GM21786 (cell line): ENCODE measurements around the gene CPA4.
"Not testable (repeated sequence)": the region's sequence is repeated elsewhere in the genome, so short reads cannot be mapped to it uniquely, and the experiment has no call there.

ENCODE experiments used
- ATAC-seq: cut with Tn5 transposase; IDR thresholded peaks from one replicate; pipeline ENCODE4 v1.9.1; 2021; ENCODE audit not compliant: unreplicated experiment

The CPA4 gene, protein sequence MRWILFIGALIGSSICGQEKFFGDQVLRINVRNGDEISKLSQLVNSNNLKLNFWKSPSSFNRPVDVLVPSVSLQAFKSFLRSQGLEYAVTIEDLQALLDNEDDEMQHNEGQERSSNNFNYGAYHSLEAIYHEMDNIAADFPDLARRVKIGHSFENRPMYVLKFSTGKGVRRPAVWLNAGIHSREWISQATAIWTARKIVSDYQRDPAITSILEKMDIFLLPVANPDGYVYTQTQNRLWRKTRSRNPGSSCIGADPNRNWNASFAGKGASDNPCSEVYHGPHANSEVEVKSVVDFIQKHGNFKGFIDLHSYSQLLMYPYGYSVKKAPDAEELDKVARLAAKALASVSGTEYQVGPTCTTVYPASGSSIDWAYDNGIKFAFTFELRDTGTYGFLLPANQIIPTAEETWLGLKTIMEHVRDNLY

DNA sequence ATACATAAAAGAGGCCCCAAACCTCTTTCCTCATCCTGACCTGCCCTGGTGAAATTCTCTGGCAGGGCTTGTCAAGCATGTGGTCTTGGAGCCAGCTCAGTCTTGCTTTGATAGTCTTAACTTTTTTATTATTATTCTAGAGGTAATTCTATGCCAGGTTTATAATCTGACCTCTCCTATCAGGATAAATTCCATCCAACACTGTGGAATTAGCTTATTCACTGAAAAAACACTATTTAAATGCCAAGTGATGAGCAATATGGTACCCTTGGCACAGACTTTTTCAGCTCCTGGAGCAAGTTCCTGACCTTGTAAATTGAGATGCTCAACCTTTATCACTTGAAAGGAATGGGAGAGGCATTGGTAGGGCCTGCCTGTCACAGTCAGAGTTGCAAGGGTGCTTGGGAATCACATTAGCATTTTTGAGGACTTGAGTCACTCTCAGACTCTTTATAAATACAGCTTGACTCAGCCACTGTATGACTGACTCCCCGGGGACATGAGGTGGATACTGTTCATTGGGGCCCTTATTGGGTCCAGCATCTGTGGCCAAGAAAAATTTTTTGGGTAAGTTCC, at the start of gene CPA4:
Gene CPA4 (plus strand): TSS at position 480 of the 576 bp plus-strand sequence. CDS start 20 bp downstream, at position 500.
- no peak for ATAC-seq

DNA sequence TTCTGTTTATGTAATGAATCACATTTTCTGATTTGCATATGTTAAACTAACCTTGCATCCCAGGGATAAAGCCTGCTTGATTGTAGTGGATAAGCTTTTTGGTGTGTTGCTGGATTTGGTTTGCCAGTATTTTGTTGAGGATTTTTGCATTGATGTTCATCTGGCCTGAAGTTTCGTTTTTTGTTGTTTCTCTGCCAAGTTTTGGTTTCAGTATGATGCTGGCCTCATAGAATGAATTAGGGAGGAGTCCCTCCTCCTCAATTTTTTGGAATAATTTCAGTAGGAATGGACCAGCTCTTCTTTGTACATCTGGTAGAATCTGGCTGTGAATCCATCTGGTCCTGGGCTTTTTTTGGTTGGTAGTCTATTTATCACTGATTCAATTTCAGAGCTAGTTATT, 49.5 kb upstream of the CPA4 start:
- ATAC-seq = not testable (repeated sequence)

DNA sequence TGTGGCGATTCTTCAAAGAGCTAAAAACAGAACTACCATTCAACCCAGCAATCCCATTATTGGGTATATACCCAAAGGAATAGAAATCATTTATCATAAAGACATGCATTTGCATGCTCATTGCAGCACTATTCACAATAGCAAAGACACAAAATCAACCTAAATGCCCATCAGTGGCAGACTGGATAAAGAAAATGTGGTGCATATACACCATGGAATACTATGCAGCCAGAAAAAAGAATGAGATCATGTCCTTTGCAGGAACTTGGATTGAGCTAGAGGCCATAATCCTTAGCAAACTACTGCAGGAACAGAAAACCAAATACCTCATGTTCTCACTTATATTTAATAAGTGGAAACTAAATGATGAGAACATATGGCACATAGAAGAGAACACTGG, 46.5 kb upstream of the CPA4 start:
- ATAC-seq = not testable (repeated sequence)

- not testable (repeated sequence) for ATAC-seq
Measured at GRCh38 chr7:130248842-130249241, 44.1 kb upstream of the CPA4 start.

- not testable (repeated sequence) for ATAC-seq
Measured at GRCh38 chr7:130249626-130250025, 43.3 kb upstream of the CPA4 start.

- ATAC-seq = no peak
Measured at GRCh38 chr7:130254555-130254954, 38.4 kb upstream of the CPA4 start.

DNA sequence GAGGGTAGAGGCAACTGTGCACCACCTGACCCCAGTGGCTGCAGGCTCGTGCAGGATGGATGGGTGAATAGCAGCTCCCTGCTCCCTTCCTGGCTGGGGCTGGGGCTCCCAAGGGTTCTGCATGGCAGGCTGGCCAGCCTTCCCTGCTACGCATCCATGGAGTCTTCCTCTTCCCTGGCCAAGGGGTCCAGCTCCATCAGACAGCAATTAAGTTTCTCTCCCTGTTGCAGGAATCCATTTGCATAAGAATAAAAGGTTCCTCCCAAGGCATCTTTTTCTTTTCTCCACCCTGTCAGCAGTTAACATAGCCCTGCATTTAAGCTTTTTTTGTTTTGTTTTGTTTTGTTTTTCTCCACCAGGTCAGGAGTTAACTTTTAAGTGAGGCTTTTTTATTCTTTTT, 36.3 kb upstream of the CPA4 start:
- no peak for ATAC-seq

DNA sequence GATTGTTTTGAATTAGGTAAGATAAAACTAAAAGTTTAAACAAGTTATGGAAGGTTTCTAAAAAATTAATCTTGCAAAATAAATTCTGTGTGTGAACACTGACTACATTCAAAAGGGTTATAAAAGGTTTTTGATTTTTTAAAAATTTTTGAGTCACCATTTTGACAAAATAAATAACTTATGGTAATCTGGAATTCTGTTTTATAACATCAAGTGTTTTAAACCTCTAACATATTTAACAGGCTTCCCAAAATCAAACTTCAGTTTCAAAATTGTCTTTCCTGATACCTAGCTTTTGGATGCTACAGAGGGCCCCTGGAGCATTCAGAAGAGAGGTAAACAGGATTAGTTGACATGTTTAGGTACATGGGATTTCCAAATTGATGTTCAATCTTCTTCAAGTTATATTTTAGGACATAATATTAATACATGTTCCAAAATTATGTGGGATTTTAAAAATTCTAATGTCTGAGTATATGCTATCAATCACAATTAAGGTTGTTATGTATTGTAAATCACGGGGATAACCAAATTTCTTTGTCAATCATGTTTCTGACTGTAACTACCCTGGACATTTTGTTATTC, 34.4 kb upstream of the CPA4 start:
- ATAC-seq = no peak

DNA sequence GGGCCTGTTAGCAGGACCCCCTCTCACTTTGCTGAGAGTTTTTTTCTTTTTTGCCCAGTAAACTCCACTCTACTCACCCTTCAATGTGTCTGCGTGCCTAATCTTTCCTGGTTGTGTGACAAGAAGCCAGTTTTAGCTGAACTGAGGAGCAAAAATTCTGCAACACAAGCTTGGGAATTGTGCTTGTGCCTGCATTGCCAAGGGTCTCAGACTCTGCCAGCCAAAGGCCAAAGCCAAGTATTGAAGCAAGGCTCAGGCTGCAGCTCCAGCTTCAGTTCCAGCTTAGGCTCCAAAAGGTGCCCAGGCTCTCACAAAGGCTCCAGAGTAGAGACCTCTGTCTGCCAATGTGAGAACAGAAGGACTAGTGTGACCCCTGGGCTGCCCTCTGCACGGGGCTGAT, 30.5 kb upstream of the CPA4 start:
- no peak for ATAC-seq

GRCh38 chr7:130263130-130263529, 29.8 kb upstream of the CPA4 start:
- ATAC-seq = no peak

DNA sequence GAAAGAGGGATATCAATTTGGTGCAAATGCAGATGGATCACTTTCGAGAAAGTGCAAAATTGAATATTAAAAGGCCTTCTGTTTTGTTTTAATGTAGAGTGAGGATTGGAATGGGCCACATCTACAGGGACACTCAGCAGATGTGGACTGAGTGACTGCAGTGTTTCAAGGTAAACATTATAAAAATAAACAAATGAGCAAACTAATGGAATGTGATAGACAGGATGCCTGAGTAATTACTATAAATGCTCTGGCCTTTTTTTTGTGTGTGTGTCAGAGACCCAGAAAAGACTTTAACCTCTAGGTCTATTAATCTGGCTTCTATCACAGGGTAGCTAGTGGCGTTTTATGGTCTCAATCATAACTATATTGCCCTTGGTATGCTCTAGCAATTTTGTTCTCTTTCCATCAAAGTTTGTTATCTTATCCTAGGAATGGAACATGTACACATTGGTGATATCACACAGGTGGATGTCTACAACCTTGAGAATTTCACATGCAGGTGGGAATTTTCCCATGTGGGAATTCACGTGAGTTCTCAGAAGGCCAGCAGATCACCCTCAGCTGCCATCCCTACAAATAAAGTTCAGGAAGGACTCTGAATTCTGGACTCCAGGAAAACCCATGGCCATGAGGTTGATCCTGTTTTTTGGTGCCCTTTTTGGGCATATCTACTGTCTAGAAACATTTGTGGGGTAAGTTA, 26.6 kb upstream of the CPA4 start, which contains the start of gene CPA2:
Gene CPA2 (plus strand): TSS at position 606 of the 703 bp plus-strand sequence. CDS start 19 bp downstream, at position 625.
- ATAC-seq = no peak

GRCh38 chr7:130266961-130267321, 26.0 kb upstream of the CPA4 start:
- ATAC-seq = no peak

DNA sequence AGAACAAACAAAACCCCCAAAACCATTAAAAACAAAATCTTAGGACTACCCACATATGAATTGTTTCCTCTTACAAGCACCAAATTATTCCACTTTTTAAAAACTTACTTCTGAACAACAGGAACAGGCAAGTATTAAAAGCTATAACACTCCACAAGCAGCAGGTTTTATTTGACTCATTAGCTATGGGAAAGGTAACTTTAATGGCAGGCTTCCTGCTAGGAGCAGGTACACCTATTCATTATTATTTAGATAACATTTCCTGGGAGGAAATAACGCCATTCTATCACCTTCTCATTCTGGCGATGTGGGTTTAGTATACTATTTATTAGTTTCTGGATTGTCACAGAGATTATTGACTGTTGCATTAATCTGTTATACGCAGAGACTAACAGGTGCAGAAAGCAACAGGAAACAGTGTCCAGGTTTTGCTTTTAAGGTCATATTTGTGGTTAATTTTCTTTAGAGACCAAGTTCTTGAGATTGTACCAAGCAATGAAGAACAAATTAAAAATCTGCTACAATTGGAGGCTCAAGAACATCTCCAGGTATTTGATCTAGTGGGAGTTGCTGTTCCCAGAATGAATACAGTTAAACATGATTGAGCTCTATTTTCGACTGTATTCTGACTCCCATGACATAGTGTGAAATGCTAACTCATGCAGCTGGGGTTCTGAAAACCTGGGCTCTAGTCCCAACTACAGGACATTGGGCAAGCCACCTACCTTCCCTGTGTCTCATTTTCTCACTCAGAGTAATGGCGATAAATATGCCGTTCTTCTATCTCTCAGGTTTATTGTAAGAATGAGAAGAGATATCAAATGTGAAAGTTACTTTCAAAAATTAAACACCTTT, 24.3 kb upstream of the CPA4 start:
- no peak for ATAC-seq

DNA sequence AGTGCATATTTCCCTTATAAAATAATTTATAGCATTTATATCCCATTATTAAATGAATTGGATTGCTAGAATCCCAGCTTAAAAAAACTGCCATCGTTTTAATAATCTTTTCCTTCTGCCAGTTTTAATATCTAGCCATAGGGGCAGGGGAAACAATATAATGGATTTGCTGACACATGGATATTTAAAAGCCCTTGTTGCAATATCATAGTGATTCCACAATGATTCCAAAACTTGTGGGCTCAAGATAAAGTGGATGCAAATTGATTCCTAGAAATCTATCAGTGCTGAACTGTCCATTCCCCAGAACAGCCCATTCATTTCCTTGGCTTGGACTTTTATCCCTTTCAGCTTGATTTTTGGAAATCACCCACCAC, 23.7 kb upstream of the CPA4 start:
- ATAC-seq = no peak

DNA sequence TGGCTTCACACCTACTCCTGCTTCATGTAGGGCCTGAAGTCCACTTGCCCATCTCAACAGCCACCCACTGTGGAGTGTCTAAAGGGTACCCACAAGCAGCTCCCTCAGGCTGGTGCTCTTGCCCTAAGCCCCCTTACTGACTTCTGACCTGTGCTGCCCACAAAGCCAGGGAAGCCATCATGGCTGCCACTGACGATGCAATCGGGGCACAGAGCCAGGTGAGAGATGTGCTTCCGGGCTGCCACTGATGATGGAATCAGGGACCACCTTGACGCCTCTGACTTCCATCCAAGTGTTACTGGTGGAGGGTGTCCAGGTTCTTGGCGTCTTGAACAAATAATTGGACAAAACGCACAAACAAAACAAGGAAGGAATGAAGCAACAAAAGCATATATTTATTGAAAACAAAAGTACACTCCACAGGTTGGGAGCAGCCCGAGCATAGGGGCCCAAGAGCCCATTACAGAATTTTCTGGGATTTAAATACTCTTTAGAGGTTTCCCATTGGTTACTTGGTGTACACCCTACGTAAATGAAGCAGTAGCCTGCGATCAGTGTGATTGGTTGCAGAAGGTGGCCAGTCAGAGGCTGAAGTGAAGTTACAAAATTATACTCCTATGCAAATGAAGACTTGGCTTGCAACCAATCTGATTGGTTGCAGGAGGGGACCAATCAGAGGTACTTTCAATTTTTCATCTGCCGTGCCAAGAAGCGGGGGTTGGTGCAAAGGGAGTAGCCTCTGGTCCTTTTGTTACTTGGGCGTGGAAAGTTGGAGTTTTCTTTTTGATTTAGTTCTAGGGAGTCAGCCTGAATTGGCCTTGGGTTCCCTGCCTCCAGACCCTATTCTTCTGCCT, 21.8 kb upstream of the CPA4 start:
- ATAC-seq = no peak

DNA sequence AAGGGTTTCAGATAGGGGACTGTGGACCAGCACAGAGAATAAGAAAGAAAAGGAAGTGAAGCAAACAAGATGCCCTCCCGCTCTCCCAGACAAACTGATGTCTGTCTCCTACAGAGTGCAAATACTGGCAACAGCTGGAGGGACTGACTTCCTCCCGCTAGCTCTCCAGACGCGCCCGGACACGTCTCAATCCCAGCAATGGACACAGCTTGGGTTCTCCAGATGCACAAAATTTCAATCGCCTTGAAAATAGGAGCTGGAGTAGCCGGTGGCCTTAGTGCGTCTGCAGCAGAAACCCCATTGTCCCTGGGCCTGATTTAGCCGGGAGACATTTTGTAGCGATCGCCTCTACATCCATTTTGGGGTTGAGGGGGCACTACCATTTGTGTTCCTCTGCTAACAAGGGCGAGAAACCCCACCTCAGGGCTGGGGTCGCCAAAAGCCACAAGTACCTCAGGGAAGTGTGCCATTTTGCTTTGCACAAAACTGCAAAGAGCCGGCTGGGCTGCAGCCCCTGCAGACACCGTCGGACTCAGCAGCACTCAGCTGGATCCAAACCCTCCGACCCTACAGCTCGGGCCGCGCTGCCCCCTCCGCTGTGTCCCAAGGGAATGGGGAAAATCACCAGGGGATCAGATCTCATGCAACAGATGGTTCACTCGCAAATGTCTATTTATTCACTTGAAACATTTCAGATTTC, 20.4 kb upstream of the CPA4 start:
- ATAC-seq = no peak

DNA sequence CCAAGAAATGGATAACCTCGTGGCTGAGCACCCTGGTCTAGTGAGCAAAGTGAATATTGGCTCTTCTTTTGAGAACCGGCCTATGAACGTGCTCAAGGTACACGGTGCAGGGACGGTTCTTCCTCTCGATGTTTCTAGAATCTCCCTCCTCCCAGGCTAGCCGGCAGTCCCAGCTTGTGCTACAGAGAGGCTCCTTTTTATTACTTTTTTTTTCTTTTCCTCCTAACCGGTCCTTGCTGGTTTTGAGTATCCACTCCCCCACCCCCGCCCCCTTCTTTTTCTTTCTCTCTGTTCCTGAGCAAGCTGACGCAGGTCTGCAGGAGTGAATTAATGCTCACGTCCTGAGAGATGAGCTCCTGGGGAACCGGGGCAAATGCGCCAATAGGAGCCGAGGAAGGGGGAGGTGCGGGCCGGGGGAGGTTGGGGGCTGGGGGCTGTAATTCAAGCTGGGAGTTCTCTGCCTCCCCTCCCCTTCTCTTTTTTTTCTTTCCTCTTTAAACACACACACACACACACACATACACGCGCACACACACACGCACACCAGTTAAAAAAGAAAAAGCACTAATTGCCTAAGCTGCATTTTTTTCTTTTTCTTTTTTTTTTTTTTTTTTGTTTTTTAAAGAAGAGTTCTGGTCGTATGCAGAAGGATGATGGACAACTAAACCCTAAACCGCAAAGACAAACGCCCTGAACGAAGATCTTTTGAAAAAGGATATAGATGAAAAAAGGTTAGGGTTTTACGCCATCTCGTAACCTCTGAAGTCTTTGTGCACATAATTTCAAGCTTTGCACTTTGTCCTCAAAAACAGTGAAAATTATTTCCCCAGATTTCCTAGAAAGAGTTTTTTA, 19.7 kb upstream of the CPA4 start:
- no peak for ATAC-seq

DNA sequence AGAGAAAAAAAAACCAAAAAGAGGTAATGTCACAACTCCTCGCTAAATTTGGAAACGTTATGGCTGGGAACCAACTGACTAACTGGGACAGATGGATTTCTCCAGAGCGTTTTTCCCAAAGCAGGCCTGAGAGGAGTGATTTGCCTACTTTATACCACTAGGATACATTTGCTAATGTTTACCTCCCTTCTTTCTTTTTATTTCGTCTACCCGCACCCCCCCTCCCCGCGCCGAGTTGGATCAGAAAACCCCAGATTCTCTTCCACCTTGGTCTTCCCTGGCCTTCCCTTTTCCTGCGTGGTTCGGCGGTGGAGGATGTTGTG, 19.1 kb upstream of the CPA4 start:
- no peak for ATAC-seq
